Glomerular visceral epithelial cell (primary cell): ENCODE data around the gene BOLA1.
"Not testable (repeated sequence)": the region's sequence is repeated elsewhere in the genome, so short reads cannot be mapped to it uniquely, and the experiment has no call there.

Source experiments
- DNase-seq: peaks from one replicate; pipeline ENCODE4 v3.0.0-alpha.2; 2016; ENCODE audit errors: extremely low spot score

Gene BOLA1

DNA sequence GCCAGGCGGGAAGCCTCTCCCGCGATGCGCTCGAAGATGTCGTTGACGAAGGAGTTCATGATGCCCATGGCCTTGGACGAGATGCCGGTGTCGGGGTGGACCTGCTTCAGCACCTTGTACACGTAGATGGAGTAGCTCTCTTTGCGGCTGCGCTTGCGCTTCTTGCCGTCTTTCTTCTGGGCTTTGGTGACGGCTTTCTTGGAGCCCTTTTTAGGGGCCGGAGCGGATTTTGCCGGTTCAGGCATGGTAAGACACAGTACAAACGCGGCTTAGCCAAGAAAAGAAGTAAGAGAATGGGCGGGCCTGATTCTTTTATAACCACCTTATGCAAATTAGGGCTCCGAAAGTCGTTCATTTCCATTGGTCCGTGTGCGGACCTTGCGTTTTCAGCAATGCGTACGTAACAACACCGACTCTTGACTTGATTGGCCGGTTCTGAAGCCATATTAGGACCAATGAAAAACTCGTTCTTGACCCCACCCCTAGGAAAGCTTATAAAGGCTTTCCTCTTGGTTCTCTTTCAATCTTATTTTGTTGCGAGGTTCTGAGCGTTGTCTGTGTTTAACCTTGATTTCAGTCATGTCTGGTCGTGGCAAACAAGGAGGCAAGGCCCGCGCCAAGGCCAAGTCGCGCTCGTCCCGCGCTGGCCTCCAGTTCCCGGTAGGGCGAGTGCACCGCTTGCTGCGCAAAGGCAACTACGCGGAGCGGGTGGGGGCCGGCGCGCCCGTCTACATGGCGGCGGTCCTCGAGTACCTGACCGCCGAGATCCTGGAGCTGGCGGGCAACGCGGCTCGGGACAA is 12.8 kb upstream of the BOLA1 start:
- peak; percentile 99 for DNase-seq

GRCh38 chr1:149887196-149887455 is 12.2 kb upstream of the BOLA1 start:
- not testable (repeated sequence) for DNase-seq

- peak; percentile 97 for DNase-seq
Measured at GRCh38 chr1:149887456-149888246, 11.7 kb upstream of the BOLA1 start.

DNA sequence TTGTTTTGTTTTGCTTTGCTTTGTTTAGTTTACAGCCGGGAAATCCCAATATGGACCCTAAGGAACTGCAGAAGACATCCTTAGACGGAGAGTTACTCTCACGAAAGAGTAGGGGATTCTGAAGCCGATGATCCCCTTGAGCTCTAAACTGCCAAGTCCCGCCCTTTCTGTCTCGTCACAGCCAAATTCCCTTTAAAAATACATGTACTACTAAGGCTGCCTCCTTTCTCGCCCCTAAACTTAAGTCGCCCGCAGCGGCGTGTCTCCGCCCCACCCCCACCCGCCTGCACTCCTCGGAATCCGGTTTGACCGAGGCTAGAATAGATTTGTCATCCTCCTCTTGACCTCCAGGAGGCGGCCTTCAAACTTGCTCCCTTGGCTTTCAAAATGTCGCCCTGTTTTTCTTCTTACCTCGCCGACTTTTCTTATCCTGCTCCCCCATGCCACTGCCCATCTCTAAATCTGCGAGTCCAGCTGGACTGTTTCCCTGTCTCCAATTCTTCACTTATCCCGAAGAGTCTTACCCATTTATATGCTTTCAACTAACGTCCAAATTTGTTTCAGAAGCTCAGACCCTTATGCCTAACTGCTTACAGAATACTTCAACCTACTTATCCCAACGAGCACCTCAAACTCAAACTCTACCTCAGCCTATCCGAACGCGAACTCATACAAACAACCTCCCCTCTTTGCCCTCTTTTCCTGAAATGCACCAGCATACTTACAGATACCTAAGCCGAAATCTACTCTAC is 10.9 kb upstream of the BOLA1 start:
- DNase-seq: peak; percentile 85

GRCh38 chr1:149888999-149889289 is 10.4 kb upstream of the BOLA1 start:
- DNase-seq: no peak

- DNase-seq: no peak
Measured at GRCh38 chr1:149896575-149896974, 2.8 kb upstream of the BOLA1 start.

DNA sequence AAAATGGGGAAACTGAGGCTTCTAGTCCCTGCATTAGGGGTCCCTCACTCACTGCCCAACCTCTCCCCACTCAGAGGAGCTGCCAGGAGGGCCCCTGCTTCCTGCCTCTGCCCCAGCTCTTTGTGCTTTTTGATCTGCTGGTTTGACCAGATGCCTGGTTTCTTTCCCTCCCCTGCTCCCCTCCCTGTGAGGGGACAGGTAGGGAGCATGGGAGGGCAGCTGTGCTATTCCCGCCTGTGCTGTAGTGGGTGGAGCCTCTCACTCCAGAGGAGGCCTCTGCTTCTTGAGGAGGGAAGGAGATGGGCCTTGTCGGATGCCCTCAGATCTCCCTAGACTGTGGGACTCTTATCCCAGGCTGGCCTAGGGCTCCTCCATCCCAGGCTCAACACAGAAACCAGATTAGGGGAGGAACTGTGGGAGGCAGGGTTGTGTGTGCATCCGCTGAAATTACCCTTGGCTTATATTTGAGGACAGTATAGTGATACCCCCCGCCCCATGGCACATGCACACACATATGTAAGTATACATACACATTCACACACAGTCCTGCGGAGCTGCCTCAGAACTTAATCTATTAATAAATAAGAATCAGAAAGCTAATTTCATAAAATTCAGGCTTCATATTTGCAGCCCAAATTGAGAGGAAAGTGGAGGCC is 4.6 kb downstream of the BOLA1 start:
- DNase-seq: no peak

- no peak for DNase-seq
Measured at GRCh38 chr1:149906570-149907075, 7.3 kb downstream of the BOLA1 start.

- DNase-seq: no peak
Measured at GRCh38 chr1:149914545-149914944, 15.2 kb downstream of the BOLA1 start.

- peak; percentile 41 for DNase-seq
Measured at GRCh38 chr1:149915429-149916192, 16.2 kb downstream of the BOLA1 start.

DNA sequence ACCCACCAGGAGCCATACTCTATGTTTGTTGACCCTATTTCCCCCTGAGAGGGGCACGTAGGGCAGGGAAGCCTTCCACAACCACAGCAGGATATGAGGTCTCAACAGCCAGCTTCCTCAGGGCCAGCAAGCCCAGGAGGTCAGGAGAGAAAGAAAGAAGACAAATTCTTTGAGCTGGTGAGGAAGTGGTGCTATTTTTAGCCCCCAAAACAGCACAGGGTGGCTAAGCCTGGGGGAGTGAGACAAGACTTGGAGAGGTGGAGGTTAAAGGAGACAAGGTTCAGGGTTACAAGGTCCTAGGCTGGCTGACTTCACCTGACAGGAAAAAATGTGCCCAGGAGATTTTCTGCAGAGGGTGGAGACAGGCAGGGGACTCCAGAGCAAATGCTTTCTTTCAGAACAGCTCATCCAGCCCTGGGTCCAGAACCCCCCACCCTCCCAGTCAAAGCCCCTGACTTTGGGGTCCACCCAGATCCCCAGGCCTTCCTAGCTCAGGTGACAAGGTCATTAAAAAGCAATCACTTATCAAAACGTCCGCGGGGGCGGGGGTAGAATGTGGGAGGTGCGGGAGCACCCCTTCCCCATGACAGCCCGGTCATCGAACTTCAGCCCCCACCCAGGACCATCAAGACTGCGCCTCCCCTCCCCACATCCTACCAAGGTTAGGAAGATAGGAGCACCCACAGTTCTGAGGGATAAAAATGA is 17.0 kb downstream of the BOLA1 start:
- DNase-seq: no peak

DNA sequence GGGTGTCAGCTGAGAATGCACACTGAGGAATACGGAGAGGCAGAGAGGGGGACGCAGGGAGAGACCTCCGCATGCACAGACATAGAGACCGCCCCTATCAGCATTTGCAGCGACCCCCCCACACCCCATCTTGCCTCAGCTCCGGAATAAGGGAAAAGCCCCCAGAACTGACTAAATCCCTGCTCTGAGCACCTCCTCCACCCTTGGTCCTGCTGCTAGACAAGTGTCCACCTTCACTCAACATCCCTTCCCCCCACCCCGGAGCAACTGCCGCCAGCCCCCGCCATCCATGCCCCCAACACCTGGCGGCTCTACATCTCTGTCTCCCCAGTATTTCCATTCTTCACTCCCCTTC is 17.5 kb downstream of the BOLA1 start:
- no peak for DNase-seq

GRCh38 chr1:149917571-149918144 is 18.3 kb downstream of the BOLA1 start, which contains the start of gene SV2A:
TSS of gene SV2A (minus strand) at chr1:149917844. CDS start at chr1:149913840, 4,004 bp downstream.
- peak; percentile 39 for DNase-seq

GRCh38 chr1:149923626-149924025 is 24.3 kb downstream of the BOLA1 start:
- no peak for DNase-seq

DNA sequence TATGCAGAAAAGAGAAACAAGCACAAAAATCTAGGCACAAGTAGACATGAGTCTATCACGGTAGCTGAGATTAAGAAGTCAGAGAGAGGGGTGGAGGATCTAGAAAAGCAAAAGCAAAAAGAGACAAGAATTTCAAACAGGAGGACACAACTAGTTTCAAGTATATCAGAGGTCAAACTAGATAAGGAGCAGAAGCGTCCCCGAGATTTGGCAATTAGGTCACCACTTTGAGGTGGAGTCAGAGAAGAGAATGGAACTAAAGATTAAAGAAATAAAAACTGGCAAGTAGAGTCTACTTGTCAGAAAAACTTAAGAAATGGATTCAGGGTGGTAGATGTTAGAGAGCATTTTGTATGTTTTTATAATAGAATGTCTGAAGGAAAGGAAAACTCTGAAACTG is 26.0 kb downstream of the BOLA1 start:
- DNase-seq: no peak

- DNase-seq: no peak
Measured at GRCh38 chr1:149925751-149926150, 26.4 kb downstream of the BOLA1 start.

GRCh38 chr1:149926296-149926695 is 26.9 kb downstream of the BOLA1 start:
- no peak for DNase-seq

GRCh38 chr1:149927056-149927562 is 27.7 kb downstream of the BOLA1 start:
- peak; percentile 49 for DNase-seq

GRCh38 chr1:149927563-149928400 is 28.4 kb downstream of the BOLA1 start, which contains the start of gene SF3B4:
TSS of gene SF3B4 (minus strand) at chr1:149927803. CDS start at chr1:149927759, 44 bp downstream.
- DNase-seq: peak; percentile 94
